GM18907 (cell line): ENCODE measurements around the gene RHOV.

Experiments used
- ATAC-seq: cut with Tn5 transposase; IDR thresholded peaks from one replicate; pipeline ENCODE4 v1.9.1; 2021; ENCODE audit warnings: mild to moderate bottlenecking, moderate library complexity; ENCODE audit not compliant: unreplicated experiment

The RHOV gene, protein sequence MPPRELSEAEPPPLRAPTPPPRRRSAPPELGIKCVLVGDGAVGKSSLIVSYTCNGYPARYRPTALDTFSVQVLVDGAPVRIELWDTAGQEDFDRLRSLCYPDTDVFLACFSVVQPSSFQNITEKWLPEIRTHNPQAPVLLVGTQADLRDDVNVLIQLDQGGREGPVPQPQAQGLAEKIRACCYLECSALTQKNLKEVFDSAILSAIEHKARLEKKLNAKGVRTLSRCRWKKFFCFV

GRCh38 chr15:40873694-40874561 lies at the start of gene RHOV:
Gene RHOV (minus strand): TSS chr15:40874234. CDS start chr15:40874139, 95 bp downstream.
- ATAC-seq: peak; percentile 48

DNA sequence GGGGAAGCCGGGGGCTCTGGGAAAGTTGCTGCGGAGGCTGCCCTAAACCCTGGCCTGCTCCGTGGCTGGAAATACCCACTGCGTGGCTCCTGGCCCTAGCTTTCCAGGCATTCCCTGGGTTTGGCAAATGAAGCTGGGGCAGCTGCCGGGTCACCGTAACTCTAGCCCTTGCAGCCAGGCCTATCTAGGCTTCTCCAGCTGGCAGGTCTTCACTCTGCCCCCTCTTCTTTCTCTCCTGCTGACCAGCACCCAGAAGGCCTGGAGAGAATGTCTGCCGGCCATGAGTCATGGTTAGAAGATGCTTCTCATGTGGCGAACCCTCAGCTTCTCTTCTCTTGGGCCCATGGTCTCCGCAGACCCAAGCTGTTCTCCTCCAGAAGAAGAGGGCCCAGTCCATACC lies 49.5 kb upstream of the RHOV start:
- ATAC-seq: no peak

DNA sequence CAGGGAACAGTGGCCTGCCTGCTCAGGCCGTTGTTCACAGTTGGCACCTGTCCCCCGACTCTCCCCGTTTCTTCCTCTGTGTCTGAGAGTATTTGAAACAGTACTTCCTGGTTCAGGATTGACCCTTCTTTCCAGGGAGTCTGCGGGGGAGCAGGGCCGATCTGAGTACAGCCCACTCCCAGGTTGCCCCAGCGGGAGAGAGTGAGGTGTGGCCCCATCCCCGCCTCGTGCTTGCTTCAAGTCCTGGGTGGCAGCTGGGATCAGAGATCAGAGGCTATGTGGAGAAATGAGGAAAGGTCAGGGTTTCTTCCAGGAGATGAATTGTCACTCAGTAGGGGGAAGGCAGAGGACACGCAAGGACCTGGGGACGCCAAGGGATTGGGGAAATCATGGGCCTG lies 48.6 kb upstream of the RHOV start:
- no peak for ATAC-seq

GRCh38 chr15:40921949-40922607 lies 48.0 kb upstream of the RHOV start:
- ATAC-seq: no peak

DNA sequence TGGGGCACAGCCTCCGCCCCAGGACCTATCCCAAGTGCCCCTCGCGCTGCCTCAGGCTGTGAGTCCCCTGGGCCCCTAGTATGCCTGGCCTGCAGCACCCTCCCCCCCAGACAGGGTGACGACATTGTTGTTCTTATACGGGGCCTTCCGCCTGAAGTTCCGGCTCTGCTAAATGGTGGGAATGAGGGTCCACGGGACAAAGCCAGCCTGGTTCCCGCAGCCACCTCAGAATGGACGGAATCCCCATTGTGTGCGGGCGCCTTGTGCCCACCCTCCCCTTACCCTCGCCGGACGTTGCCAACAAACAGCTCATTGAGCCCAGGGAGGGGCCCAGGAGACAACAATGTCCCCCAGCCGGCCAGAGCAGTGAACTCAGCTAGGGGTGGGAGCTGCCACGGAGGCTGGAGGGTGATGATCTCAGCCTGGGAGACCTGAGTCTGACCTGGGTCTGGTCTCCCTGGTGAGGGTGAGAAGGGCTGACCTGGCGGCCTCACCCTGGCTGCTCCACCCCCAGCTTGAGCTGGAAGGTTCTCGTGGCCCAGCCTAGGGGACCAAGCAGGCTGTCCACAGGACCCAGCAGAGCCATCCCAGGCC lies 44.9 kb upstream of the RHOV start:
- ATAC-seq: no peak

GRCh38 chr15:40918146-40918798 lies 44.2 kb upstream of the RHOV start:
- no peak for ATAC-seq

- no peak for ATAC-seq
Measured at GRCh38 chr15:40917585-40917984, 43.6 kb upstream of the RHOV start.

- no peak for ATAC-seq
Measured at GRCh38 chr15:40915679-40916078, 41.6 kb upstream of the RHOV start.

DNA sequence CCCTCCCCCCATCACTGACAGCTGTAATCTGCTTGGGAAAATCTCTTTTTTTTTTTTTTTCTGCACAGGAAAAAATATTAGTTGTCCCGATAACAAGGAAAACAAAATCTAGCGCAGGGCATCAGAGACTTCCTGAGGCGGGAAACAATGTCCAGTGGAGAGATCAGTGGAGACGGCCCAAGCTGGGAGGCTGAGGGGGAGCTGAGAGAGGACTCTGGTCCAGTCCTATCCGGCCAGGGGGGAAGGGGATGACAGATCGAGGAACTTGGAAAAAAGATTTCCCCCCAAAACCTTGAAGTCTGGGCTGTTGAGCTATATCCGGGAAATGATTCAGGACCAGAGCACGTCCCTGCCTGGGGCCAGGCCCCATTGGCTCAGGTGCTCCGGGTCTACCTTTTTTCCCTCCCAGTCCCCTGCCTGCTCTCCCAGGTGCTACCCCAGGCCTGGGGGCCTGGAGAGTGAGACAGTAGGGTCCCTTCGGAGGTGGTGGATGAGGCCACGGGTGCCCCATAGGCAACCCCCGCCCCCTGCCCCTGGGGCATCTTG lies 41.2 kb upstream of the RHOV start:
- no peak for ATAC-seq

DNA sequence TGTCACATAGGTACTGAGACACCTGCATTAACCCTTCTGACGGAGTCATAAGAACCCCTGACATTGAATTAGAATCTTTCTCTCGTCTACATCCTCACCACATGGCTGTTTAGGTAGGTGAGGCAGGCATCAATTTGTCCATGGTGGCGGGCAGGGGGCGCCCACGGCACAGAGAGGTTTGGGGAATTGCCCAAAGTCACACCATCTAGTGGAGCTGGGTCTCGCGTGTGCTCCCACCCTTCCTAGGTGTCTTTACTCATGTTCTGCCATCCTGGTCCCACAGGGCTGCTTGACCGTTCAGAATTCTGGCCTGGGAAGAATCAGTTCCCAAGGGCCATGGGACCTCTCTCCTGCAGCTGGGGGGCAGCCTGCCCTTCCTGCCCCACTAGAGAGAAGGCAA lies 40.5 kb upstream of the RHOV start:
- no peak for ATAC-seq

GRCh38 chr15:40914013-40914412 lies 40.0 kb upstream of the RHOV start:
- ATAC-seq: no peak

DNA sequence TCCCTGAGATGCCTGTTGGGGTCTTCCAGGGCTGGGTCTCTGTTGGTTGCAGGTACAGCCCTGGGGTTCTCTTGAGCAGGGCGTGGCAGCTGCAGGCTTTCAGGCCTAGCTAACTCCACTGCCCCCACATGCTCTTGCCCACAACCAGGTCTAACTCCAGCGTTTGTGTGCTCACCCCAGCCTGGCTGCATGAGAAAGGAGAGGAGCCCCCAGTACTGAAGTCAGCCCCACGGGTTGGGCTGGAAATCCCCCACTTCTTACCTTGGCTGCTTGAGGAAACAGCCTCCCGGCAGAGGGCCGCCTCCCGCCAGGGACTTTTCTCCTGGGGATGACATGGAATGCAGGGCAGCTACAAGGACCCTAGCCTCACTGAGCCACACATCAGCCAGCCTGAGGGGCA lies 38.4 kb upstream of the RHOV start:
- no peak for ATAC-seq

GRCh38 chr15:40911693-40912092 lies 37.7 kb upstream of the RHOV start:
- ATAC-seq: no peak

- ATAC-seq: no peak
Measured at GRCh38 chr15:40911141-40911540, 37.1 kb upstream of the RHOV start.

GRCh38 chr15:40909662-40910630 lies 35.9 kb upstream of the RHOV start:
- no peak for ATAC-seq

DNA sequence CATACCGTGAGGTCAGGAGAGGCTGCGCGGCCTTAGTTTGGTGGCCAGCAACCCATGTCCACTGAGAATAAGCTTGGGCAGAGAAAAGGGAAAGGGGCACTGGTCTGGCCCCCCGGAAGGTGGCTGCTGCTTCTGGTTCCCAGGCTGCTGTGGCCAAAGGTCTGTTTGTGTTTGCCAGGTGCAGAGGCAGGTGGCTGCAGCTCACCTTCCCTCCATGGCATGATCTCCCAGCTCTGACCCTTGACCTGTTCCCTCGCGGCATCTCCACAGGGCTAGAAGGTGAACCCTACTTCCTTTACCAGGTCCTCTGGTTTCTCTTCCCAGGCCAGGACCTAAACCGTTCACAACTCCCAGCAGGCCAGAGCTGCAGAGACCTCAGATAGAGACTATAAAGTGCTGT lies 34.1 kb upstream of the RHOV start:
- ATAC-seq: no peak

- peak; percentile 20 for ATAC-seq
Measured at GRCh38 chr15:40906991-40907802, 33.2 kb upstream of the RHOV start.

DNA sequence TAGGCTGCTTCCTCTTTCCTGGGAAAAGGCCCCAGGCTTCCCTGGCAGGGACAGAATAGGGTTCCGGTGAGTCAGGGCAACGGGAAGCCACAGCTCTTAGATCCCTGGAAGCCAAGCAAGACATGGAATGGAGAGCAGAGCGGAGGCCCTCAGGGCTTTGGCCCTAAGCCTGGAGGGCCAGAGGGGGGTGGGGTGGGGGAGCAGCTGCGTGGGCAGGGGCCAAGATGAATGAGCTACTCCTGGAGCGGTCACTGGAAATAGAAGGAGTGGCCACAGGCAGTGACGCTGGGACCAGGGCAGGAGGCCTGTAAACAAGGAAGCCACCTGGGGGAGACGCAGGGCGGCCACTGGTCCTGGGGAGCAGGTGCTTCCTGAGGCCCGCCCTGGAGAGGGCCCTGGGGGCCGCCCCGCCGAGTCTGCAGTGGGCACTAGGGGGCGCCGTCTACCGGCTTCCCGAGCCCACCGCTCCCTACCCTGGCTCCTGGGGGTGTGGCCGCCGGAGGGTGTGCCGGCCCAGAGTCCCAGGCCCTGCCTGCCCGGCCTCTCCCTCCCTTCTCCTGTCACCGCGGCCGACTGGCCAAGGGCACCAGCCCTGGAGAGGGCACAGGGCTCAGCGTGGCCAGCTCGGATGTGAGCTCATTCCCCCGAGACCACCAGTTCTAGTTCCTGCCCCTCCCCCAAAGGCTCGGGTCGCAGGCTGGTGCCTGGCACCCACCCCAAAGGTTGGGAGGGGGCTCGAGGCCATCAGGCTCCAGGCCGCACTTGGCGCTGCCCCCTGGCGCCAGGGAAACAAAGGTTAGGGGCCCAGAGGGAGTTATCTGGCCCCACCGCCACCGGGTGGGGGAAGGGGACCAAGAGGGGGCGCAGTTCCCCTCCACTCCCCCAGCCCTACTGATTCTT lies 32.3 kb upstream of the RHOV start:
- ATAC-seq: peak; percentile 62
